Mesothelial cell of epicardium (in vitro differentiated cells): ENCODE measurements around the gene DSTN. TPM values are rescaled to one million over a fixed set of nuclear protein-coding genes. Genes with fewer than 3 reads are reported as not detected.

Source experiments
- DNase-seq, 2 experiments: peaks; one replicate each; pipeline ENCODE4 v3.0.0; 2021; ENCODE audit warnings: low spot score in 2 of 2; ENCODE audit not compliant: unreplicated experiment in 2 of 2
- H3K27ac Mint-ChIP-seq: 2 replicates; pipeline ENCODE4 v1.8.0; 2021; ENCODE audit warnings: mixed read lengths
- H3K27me3 Mint-ChIP-seq: 2 replicates; pipeline ENCODE4 v1.8.0; 2021; ENCODE audit warnings: low read depth, mixed read lengths
- H3K36me3 Mint-ChIP-seq: 2 replicates; pipeline ENCODE4 v1.8.0; 2021; ENCODE audit warnings: mixed read lengths
- H3K4me1 Mint-ChIP-seq: 2 replicates; pipeline ENCODE4 v1.8.0; 2021; ENCODE audit warnings: mixed read lengths
- H3K4me3 Mint-ChIP-seq: 2 replicates; pipeline ENCODE4 v1.8.0; 2021; ENCODE audit warnings: mild to moderate bottlenecking, moderate library complexity, mixed read lengths
- H3K9me3 Mint-ChIP-seq: 2 replicates; pipeline ENCODE4 v1.8.0; 2021; ENCODE audit warnings: mixed read lengths
- total RNA-seq: library from RNA; stranded (reverse); gene quantifications from 3 replicates; pipeline ENCODE4 v1.2.1, GENCODE V29; 2021
- TF ChIP-seq, protein P1 (sequence below): fragments of 200-600 bp; sonication (generic); IDR thresholded peaks from one replicate; pipeline ENCODE4 v1.5.0; 2021; ENCODE audit warnings: antibody characterized with exemption; ENCODE audit not compliant: unreplicated experiment

DSTN gene
- total RNA-seq, 1 donor from 2014 or later: 192 TPM

DNA sequence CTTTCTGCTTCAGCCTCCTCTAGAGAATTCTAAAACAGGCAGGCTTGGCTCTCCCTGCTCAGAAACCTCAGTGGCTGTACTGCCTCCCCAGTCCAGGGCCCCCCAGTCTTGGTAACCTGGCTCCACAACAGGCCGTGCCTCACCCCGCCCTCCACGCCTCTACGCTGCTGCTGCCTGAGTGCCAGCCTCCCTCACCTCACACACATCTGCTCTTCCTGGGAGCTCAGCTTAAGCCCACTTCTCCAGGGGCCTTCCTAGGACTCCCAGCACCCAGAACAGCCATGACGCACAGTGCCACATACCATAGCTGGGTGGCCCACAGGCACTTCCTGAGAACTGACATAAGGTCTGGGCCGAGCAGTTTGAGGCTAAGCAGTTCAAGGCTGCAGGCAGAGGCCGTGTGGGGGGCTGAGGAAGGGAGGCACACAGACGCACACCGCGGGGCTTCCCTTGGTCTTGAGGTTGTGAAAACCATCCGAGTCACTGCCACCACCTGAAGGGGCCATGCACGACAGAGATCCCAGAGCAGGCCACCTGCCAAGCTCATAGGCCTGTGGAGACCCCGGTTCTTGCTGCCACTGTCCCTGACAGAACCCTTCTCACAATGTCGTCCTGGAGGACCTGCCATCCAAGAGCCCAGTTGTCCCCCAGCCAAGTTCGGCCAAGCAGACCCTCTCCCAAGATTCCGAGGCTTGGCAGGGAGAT lies 42.6 kb downstream of the DSTN start:
- Mint-ChIP-seq H3K27ac (peak overlapping the region; percentile 88), H3K4me3 (no peak overlapping the region), H3K36me3 (peaks cover 10% of the 10 kb centered on the region), H3K9me3 (no peaks in the 10 kb centered on the region), H3K4me1 (peaks cover 10% of the 10 kb centered on the region), H3K27me3 (no peaks in the 10 kb centered on the region)
- peak in 1 of 2 experiments; percentile 39 for DNase-seq
- TF ChIP-seq, protein P1, sequence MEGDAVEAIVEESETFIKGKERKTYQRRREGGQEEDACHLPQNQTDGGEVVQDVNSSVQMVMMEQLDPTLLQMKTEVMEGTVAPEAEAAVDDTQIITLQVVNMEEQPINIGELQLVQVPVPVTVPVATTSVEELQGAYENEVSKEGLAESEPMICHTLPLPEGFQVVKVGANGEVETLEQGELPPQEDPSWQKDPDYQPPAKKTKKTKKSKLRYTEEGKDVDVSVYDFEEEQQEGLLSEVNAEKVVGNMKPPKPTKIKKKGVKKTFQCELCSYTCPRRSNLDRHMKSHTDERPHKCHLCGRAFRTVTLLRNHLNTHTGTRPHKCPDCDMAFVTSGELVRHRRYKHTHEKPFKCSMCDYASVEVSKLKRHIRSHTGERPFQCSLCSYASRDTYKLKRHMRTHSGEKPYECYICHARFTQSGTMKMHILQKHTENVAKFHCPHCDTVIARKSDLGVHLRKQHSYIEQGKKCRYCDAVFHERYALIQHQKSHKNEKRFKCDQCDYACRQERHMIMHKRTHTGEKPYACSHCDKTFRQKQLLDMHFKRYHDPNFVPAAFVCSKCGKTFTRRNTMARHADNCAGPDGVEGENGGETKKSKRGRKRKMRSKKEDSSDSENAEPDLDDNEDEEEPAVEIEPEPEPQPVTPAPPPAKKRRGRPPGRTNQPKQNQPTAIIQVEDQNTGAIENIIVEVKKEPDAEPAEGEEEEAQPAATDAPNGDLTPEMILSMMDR: no peak

DNA sequence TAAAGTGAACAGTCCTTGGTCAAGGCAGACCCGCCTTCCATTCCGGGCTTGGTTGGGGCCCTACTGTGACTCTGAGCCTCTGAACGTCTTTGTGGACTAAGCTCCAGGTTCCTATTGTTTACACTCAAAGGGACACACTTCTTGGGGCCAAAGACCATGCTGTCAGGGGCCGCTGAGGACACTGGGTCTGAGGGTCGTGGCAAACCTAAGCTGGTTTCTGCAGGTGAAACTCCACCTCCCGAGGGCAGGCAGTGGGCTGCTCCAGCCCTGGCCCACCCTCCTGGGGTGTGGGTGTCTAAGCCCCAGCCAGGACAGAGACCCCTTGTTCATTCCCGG lies 43.1 kb downstream of the DSTN start:
- DNase-seq: no peak
- TF ChIP-seq, protein P1: no peak
- Mint-ChIP-seq H3K4me3 (no peak overlapping the region), H3K27ac (peak overlapping the region; percentile 88), H3K4me1 (peaks cover 10% of the 10 kb centered on the region), H3K9me3 (no peaks in the 10 kb centered on the region), H3K36me3 (peaks cover 8% of the 10 kb centered on the region), H3K27me3 (no peaks in the 10 kb centered on the region)

- TF ChIP-seq, protein P1: no peak
- Mint-ChIP-seq H3K4me1 (peaks cover 10% of the 10 kb centered on the region), H3K27ac (peak overlapping the region; percentile 80), H3K9me3 (no peaks in the 10 kb centered on the region), H3K4me3 (no peak overlapping the region), H3K27me3 (no peaks in the 10 kb centered on the region), H3K36me3 (peaks cover 8% of the 10 kb centered on the region)
- DNase-seq: peak in 1 of 2 experiments; percentile 34
Measured at GRCh38 chr20:17613328-17614175, 43.7 kb downstream of the DSTN start.

GRCh38 chr20:17614176-17614811 lies 44.4 kb downstream of the DSTN start:
- Mint-ChIP-seq H3K9me3 (no peaks in the 10 kb centered on the region), H3K27me3 (no peaks in the 10 kb centered on the region), H3K4me3 (no peak overlapping the region), H3K36me3 (peaks cover 6% of the 10 kb centered on the region), H3K4me1 (peaks cover 10% of the 10 kb centered on the region), H3K27ac (peak overlapping the region; percentile 80)
- peak in 1 of 2 experiments; percentile 40 for DNase-seq
- TF ChIP-seq, protein P1: no peak

DNA sequence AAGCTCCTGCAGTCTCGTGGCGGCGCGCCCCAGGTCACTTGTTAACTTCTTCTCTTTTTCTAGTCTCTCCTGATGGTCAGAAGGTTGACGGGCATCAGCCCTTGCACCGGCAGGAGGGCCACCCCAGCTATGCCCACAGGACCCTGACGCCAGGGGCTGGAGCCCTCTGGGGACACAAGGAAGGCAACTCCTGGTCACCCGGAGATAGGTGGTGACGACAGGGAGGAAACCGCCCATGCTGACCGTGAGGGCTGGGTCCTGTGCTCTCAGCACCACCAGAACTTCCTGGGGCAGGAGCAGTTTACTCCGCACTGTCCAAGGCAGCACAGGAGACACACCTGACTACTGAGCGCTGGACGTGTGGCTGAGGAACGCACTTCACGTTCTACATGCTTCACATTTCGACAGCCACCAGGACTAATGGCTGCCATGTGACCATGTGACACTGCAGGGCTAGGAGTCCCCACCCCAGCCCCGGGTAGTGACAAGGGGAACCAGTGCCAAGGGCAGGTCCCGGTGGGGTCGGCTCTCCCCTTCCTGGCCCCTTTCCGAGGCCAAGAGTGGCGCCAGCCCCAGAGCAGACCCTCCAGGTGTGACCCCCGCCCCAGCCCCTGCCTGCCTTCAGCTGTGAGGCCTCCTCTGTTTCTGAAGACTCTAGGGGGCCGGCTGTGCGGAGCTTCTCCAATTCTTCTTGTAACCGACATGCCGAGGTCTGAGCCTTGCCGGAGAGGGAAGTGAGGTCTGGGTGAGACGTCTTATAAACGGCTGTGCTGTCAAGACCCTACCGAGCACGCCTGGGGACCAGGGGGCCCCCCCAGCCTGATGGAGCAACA lies 45.2 kb downstream of the DSTN start:
- TF ChIP-seq, protein P1: no peak
- peaks cover 10% of the 10 kb centered on the region for H3K4me1 Mint-ChIP-seq
- H3K27me3 Mint-ChIP-seq: no peaks in the 10 kb centered on the region
- H3K4me3 Mint-ChIP-seq: no peak overlapping the region
- peaks cover 4% of the 10 kb centered on the region for H3K36me3 Mint-ChIP-seq
- H3K27ac Mint-ChIP-seq: peak overlapping the region; percentile 47
- DNase-seq: peak in 1 of 2 experiments; percentile 29
- no peaks in the 10 kb centered on the region for H3K9me3 Mint-ChIP-seq
